ENCODE measurements around the gene SH2D6.

Gene SH2D6

DNA sequence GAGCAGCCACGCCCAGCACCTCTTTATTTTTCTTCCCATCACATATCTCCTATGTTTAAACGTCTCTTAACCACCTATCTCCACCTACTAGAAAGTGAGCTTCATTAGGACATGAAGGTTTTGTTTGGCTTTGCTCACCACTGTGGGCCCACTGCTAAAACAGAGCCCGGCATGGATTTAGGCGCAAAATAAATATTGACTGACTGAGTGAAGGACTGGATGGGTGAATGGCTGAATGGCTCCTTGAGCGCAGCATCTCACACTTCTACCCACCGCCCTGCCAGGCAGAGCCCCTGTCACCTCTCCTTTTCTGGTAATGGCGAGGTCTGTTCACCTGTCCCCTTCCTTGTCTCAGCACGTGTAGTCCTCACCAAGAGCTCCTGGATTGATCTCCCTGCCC lies 18.5 kb upstream of the SH2D6 start:
- DNase-seq = no peak
- peaks cover 5% of the 10 kb centered on the region for H3K27me3 Mint-ChIP-seq (ENCODE audit: low read depth, poor library complexity)
- H3K4me3 Mint-ChIP-seq = no peak overlapping the region
- H3K9me3 Mint-ChIP-seq = peaks cover 23% of the 10 kb centered on the region
- H3K4me1 Mint-ChIP-seq = peaks cover 1% of the 10 kb centered on the region
- TF ChIP-seq, protein P1, sequence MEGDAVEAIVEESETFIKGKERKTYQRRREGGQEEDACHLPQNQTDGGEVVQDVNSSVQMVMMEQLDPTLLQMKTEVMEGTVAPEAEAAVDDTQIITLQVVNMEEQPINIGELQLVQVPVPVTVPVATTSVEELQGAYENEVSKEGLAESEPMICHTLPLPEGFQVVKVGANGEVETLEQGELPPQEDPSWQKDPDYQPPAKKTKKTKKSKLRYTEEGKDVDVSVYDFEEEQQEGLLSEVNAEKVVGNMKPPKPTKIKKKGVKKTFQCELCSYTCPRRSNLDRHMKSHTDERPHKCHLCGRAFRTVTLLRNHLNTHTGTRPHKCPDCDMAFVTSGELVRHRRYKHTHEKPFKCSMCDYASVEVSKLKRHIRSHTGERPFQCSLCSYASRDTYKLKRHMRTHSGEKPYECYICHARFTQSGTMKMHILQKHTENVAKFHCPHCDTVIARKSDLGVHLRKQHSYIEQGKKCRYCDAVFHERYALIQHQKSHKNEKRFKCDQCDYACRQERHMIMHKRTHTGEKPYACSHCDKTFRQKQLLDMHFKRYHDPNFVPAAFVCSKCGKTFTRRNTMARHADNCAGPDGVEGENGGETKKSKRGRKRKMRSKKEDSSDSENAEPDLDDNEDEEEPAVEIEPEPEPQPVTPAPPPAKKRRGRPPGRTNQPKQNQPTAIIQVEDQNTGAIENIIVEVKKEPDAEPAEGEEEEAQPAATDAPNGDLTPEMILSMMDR (IDR thresholded peaks at IDR 0.05) = no peak
- peaks cover 20% of the 10 kb centered on the region for H3K36me3 Mint-ChIP-seq (ENCODE audit: low read depth)
- H3K27ac Mint-ChIP-seq = no peak overlapping the region

DNA sequence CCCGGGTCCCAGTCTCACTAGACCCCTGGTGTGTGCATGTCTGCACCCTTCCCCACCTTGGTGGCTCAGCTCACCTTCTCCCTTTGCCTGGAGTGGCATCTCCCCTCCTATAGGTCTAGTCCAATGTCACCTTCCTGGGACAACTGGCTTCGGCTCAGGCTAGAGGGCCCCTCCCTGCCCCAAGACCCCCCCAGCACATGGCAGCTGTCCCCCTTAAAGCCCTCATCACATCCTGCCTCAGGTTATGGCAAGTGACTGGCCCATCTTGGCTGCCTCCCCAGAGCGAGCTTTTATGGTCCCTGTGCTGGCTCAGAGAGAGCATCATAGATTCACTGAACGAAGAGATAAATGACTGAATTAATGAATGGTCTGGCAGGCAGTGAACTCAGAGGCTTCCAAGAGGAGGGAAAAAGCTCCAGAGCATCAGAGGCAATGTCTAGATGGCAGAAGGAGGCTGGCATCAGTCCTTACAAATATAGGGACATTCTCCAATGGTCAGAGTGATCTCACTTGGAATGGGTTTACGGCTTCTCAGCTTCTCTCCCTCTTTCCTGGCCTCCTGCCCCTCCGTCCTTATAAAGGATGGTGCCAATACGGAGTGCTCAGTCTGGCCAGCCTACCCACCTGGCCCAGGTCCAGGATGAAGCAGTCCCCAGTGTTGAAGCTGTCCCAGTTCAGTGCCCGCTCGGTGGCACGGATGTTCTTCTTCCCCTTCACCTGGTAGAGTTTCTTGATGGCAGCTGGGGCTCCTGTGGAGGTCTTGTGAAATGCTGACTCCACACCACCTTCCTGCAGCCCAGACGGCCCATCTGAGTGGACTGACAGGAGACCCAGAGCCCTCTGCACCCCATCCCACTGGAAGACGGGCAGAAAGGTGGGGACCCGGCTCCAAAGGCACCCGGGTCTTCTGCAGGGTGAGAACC lies 17.7 kb upstream of the SH2D6 start:
- peaks cover 21% of the 10 kb centered on the region for H3K36me3 Mint-ChIP-seq (ENCODE audit: low read depth)
- H3K27ac Mint-ChIP-seq = no peak overlapping the region
- peaks cover 8% of the 10 kb centered on the region for H3K4me1 Mint-ChIP-seq
- DNase-seq = no peak
- H3K4me3 Mint-ChIP-seq = no peak overlapping the region
- H3K9me3 Mint-ChIP-seq = peaks cover 26% of the 10 kb centered on the region
- peaks cover 5% of the 10 kb centered on the region for H3K27me3 Mint-ChIP-seq (ENCODE audit: low read depth, poor library complexity)
- TF ChIP-seq, protein P1 (IDR thresholded peaks at IDR 0.05) = no peak

- no peak for DNase-seq
- Mint-ChIP-seq H3K4me3 (no peak overlapping the region), H3K27ac (no peak overlapping the region), H3K27me3 (ENCODE audit: low read depth, poor library complexity) (peaks cover 5% of the 10 kb centered on the region), H3K4me1 (peaks cover 8% of the 10 kb centered on the region), H3K9me3 (peaks cover 26% of the 10 kb centered on the region), H3K36me3 (ENCODE audit: low read depth) (peaks cover 21% of the 10 kb centered on the region)
- TF ChIP-seq, protein P1 (IDR thresholded peaks at IDR 0.05) = no peak
These were observed 17.1 kb upstream of the SH2D6 start for GRCh38 chr2:85401464-85401805.

DNA sequence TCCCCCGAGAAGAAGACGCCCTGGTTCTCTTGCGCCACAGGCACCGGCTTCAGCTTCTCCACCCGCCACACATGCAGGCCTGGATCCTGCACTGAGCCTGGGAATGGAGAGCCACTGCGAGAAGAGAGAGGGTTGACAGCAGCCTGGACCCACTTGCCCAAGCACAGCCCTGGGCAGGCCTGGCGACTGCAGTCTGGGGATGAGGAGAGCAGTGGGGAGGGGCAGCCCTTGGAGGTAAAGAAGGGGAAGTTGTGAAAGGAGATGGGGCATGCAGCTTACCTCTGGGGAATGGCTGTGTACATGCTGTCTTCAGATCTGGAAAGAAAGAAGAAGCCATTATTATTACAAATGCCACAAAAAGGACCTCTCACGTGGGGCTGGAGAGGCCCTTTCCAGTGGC lies 16.7 kb upstream of the SH2D6 start:
- H3K9me3 Mint-ChIP-seq = peaks cover 26% of the 10 kb centered on the region
- H3K27ac Mint-ChIP-seq = peak overlapping the region; percentile 31
- H3K27me3 Mint-ChIP-seq (ENCODE audit: low read depth, poor library complexity) = peaks cover 5% of the 10 kb centered on the region
- H3K4me3 Mint-ChIP-seq = no peak overlapping the region
- peaks cover 8% of the 10 kb centered on the region for H3K4me1 Mint-ChIP-seq
- DNase-seq = no peak
- H3K36me3 Mint-ChIP-seq (ENCODE audit: low read depth) = peaks cover 21% of the 10 kb centered on the region
- TF ChIP-seq, protein P1 (IDR thresholded peaks at IDR 0.05) = no peak

DNA sequence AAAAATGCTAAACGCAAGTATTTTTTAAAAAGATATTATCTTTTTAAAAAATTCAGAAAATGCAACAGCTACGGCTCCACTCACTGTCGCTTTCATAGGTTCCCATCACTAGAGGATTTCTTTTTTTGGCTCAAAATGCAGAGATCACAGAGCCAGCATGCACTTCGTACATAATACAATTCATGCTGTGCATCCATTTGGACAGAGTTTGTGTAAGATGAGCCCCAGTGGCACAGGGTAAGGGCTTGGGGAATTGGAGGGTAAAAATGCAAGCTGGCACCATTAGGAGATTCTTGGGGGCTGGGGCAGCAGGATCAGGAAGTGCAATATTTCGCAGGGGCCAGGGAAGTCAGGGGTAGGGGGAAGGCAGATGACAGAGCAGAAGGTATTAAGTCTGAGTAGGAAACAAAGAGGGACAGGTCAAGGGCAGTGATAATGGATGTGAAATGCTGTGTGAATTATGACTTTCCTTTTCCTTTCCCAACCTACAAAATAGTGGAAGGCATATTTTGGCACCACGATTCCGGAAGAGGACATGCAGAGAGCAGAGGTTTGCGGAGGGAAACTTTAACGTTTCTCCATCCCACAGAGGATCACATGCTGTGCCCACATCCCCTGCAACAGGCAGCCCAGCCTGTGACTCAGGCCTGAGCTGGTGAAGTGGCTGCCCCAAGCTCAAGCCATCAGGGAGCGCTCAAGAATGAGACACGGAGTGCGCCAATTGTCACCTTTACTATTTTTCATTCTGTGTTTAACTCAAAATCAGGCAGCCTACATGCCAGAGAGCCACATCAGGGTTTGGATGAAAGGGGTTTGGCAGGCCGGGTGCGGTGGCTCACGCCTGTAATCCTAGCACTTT lies 13.1 kb upstream of the SH2D6 start:
- Mint-ChIP-seq H3K9me3 (peaks cover 26% of the 10 kb centered on the region), H3K36me3 (ENCODE audit: low read depth) (peaks cover 21% of the 10 kb centered on the region), H3K4me3 (no peak overlapping the region), H3K27me3 (ENCODE audit: low read depth, poor library complexity) (peaks cover 8% of the 10 kb centered on the region), H3K27ac (peak overlapping the region; percentile 45), H3K4me1 (peaks cover 32% of the 10 kb centered on the region)
- no peak for DNase-seq
- TF ChIP-seq, protein P1 (IDR thresholded peaks at IDR 0.05) = no peak
